ENCODE results near the gene PSORS1C1.
"Not testable (repeated sequence)": the region's sequence is repeated elsewhere in the genome, so short reads cannot be mapped to it uniquely, and the experiment has no call there.

PSORS1C1 gene

GRCh38 chr6:31161216-31162126, 46.9 kb downstream of the PSORS1C1 start:
- no peaks in the 10 kb centered on the region for H3K9me3 ChIP-seq
- no peak for DNase-seq
- TF ChIP-seq CTCF (IDR thresholded peaks at IDR 0.05): no peak
- H3K36me3 ChIP-seq: peaks cover 0 to 15% (median 0%) of the 10 kb centered on the region in 3 donors
- H3K4me1 ChIP-seq: peaks cover 0 to 23% (median 18%) of the 10 kb centered on the region in 4 donors
- intact Hi-C loops (cut with DNase I; ENCODE audit: low total_unique reads): no loop called here
- H3K27ac ChIP-seq: no peak overlapping the region
- H3K27me3 ChIP-seq: no peaks in the 10 kb centered on the region
- H3K4me3 ChIP-seq: no peak overlapping the region

- peaks cover 0 to 14% (median 12%) of the 10 kb centered on the region in 4 donors for H3K4me1 ChIP-seq
- H3K27ac ChIP-seq: no peak overlapping the region
- intact Hi-C loops (cut with DNase I; ENCODE audit: low total_unique reads): no loop called here
- no peak for DNase-seq
- no peaks in the 10 kb centered on the region for H3K9me3 ChIP-seq
- H3K36me3 ChIP-seq: peaks cover 0 to 15% (median 0%) of the 10 kb centered on the region in 3 donors
- no peak for TF ChIP-seq CTCF (IDR thresholded peaks at IDR 0.05)
- H3K27me3 ChIP-seq: no peaks in the 10 kb centered on the region
- H3K4me3 ChIP-seq: no peak overlapping the region
These were observed 48.0 kb downstream of the PSORS1C1 start for GRCh38 chr6:31162463-31163165.

GRCh38 chr6:31163922-31164321, 49.3 kb downstream of the PSORS1C1 start:
- Histone ChIP-seq H3K4me1 (peaks cover 0 to 10% (median 8%) of the 10 kb centered on the region in 4 donors), H3K27me3 (no peaks in the 10 kb centered on the region), H3K36me3 (peaks cover 0 to 15% (median 0%) of the 10 kb centered on the region in 3 donors), H3K4me3 (no peak overlapping the region), H3K27ac (no peak overlapping the region), H3K9me3 (no peaks in the 10 kb centered on the region)
- DNase-seq: no peak
- intact Hi-C loops (cut with DNase I; ENCODE audit: low total_unique reads): no loop called here
- no peak for TF ChIP-seq CTCF (IDR thresholded peaks at IDR 0.05)

GRCh38 chr6:31164475-31165063, 50.0 kb downstream of the PSORS1C1 start:
- H3K4me1 ChIP-seq; intact Hi-C loops (cut with DNase I; ENCODE audit: low total_unique reads); H3K9me3 ChIP-seq; DNase-seq; H3K4me3 ChIP-seq; H3K27me3 ChIP-seq; H3K27ac ChIP-seq: not testable (repeated sequence)
- peaks cover 0 to 15% (median 0%) of the 10 kb centered on the region in 3 donors for H3K36me3 ChIP-seq

- DNase-seq; H3K4me1 ChIP-seq; H3K27me3 ChIP-seq; H3K27ac ChIP-seq; H3K9me3 ChIP-seq; intact Hi-C loops (cut with DNase I; ENCODE audit: low total_unique reads); H3K4me3 ChIP-seq: not testable (repeated sequence)
- peaks cover 0 to 15% (median 0%) of the 10 kb centered on the region in 3 donors for H3K36me3 ChIP-seq
These were observed 50.6 kb downstream of the PSORS1C1 start for GRCh38 chr6:31165064-31165832.

- no peak for TF ChIP-seq CTCF (IDR thresholded peaks at IDR 0.05)
- DNase-seq: no peak
- intact Hi-C loops (cut with DNase I; ENCODE audit: low total_unique reads): no loop called here
- Histone ChIP-seq H3K4me3 (no peak overlapping the region), H3K4me1 (no peaks in the 10 kb centered on the region), H3K9me3 (no peaks in the 10 kb centered on the region), H3K27ac (no peak overlapping the region), H3K27me3 (no peaks in the 10 kb centered on the region), H3K36me3 (peaks cover 0 to 15% (median 0%) of the 10 kb centered on the region in 3 donors)
These were observed 51.4 kb downstream of the PSORS1C1 start for GRCh38 chr6:31165986-31166385.

Measured in tibial artery (tissue), 4 donors.